HG03064 (cell line): ENCODE data around the gene PLK3.
"Not testable (repeated sequence)": the region's sequence is repeated elsewhere in the genome, so short reads cannot be mapped to it uniquely, and the experiment has no call there.

Source experiments
- ATAC-seq: cut with Tn5 transposase; IDR thresholded peaks from one replicate; pipeline ENCODE4 v1.9.1; 2021; ENCODE audit warnings: low read depth; ENCODE audit not compliant: unreplicated experiment

PLK3 gene

DNA sequence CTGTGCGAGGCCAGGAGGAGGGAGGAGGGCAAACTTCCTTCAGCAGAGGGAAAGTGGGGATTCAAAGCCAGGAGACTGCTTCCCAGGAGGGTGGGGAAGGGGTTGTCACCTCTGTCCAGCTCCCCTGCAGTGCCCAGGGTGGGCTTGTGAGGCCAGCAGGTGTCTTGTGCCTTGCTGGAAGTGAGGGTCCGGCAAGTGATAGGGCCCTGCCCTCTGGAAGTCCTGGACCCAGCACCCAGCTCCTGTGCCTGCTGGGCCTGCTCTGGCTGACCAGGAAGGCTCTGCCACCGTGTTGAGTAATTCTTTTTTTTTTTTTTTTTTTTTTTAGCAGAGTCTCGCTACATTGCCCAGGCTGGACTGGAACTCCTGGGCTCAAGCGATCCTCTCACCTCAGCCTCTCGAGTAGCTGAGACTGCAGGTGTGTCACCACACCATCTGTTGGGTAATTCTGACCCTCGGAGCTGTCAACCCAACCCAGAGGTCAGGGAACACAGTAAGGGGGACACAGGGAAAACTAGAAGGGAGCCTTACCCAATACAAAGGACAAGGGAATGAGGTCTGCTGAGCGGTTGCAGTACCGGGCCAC, 13.2 kb upstream of the PLK3 start:
- no peak for ATAC-seq

DNA sequence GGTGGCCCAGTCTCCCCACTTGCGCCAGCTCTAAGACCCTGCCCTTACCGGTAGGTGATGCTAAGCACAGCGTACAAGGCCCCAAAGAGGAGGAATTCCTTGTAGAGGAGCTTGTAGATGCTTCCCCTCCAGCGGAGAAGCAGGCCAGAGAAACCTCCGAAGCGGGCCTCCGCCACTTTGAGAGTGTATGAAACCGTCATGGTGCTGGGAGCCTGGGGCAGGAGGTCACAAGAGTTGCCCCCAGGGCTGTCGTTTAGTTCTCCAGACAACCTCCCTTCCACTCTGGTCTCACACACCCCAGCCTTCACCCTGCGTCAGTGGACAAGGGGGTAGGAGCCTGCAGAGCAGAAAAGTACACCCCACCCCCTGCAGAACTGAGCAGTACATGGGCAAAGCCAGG, 12.7 kb upstream of the PLK3 start:
- no peak for ATAC-seq

DNA sequence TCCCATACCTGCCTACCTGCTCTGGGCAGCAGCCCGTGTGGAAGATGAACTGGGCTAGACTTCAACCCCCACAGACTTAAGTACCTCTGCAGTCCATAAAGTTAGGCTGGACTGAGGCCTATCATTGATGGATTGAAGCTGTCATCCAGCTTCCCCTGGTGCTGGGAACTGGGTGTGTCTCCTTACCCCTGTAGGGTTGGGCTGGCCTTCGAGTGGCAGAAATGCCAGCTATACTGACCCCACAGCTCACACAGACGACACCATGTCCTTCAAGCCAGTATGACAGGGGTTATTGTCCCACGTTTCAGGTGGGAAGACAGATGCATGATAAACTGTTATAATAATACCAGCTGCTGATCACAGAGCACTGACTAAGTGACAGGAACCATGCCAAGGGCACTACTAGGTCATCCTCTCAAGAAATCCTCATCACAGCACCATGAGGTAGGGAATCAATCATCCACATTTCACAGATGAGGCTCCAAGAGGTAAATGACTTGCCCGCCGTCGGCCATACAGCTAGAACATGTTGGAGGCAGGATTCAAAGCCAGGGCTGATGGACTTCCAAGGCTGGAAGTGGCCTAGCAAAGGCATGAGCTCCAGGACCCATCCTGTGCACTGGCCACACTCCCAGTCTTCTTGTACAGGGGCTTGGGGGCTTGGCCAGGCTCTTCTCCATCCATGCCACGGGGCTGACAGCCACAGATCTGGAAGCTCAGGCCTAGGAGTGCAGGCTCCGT, 11.9 kb upstream of the PLK3 start, which contains the start of gene BEST4:
Gene BEST4 (minus strand): TSS at position 51 of the 741 bp plus-strand sequence. CDS start 465 bp downstream, outside the sequence.
- ATAC-seq = no peak

DNA sequence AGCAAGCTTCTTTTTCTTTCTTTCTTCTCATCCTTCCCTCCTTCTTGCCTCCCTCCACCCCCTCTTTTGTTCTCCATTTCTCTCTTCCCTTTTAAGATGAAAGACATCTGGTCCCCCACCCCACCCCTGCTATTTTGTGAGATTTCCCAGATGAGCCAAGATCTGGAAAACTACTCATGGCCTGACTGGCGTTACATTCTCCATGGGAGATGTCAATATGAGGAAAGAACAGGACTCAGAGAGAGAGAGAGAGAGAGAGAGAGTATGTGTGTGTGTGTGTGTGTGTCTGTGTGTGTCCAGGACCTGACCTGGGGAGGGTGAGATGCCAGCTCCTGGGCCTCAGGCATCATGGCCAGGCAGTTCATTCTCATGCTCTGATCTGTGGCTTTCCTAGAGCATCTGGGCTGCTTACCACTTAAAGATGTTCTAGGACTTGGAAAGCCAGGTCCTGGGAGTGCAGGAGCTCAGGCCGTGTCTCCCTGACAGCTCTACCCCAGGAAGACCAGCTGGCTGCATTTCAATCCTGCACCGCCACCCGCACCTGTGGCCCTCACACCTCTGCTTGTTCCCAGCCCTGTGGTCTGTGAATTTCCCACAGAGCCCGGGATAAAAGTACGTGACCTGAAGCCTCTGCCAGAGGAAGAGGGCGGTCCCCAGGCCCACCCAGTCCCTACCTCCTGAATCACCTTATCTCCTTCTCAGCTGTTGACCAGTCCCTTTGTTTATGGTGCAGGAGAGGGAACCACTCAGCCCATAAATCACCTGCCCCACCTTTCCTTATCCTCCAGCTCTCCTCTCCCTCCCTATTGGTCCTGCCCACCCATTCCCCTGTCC, 9.0 kb upstream of the PLK3 start:
- no peak for ATAC-seq

DNA sequence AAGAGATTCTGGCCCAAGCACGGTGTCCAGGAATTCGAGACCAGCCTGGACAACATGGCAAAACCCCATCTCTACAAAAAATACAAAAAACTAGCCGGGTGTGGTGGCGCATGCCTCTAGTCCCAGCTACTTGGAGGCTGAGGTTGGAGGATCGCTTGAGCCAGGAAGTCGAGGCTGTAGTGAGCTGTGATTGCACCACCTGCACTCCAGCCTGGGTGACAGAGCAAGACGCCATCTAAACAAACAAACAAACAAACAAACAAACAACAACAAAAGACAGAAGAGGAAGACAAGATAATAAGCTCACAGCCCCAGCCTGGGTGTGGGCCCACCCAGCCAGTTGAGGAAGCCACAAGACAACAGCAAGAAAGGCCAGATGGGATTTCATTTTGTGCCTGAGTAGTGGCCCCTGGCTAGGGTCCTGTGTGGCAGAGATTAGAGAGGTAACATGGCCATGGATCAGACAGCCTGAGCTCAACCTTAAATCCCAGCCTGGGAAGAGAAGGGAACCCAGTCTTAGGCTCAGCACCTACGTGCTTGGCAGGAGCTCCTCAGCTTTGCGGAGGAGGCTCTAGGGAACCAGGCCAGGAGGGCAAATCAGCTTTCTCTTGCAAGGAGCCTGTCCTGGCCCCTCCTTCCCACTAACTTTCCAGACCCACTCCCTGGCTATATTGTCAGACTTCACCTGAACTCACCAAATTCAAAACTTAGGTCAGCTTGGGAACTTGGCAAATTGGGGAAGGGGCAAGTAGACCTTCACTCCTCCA, 7.3 kb upstream of the PLK3 start:
- no peak for ATAC-seq

DNA sequence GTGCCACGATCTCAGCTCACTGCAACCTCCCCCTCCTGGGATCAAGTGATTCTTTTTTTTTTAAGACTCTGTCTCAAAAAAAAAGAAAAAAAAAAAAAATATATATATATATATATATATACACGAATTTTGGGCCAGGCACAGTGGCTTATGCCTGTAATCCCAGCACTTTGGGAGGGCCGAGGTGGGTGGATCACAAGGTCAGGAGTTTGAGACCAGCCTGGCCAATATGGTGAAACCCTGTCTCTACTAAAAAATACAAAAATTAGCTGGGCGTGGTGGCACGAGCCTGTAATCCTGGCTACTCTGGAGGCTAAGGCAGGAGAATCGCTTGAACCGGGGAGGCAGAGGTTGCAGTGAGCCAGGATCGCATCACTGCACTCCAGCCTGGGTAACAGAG, 2.3 kb upstream of the PLK3 start:
- ATAC-seq = not testable (repeated sequence)

DNA sequence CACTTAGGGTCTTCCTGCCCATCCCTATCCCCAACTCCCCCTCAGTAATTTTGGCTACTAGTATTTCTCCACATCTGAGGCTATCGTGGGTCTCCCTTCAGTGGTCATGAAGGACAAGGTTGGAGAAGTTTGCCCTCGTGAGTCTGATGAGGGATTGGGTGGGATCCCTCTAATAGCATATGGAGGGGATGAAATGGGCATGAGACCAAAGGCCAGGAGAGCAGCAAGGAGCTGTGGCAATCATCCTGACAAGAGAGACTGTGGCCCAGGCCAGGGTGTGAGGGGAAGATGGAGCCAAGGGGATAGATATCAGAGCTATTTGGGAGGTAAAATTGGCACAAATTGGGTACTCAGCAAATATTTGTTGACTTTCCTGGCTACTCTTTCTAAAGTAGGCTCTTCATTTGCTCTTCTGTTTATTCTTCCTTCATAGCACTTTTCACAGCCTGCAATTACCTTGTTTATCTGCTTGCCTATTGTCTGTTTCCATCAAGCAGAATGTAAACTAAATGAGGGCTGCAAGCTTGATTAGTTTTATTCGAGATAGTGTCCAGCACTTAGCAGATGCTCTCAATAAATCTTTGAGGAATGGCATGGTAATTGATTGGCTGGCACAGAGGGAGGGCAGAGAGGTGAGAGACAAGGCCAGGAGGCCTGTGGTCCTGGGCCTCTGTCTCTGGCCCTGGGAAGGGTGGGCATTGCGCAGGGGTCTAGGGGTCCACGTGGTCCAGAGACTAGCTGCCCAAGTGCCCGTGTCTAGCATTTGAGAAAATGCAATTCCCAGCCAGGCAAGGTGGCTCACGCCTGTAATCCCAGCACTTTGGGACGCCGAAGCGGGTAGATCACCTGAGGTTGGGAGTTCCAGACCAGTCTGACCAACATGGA, 1.5 kb upstream of the PLK3 start:
- ATAC-seq = no peak

DNA sequence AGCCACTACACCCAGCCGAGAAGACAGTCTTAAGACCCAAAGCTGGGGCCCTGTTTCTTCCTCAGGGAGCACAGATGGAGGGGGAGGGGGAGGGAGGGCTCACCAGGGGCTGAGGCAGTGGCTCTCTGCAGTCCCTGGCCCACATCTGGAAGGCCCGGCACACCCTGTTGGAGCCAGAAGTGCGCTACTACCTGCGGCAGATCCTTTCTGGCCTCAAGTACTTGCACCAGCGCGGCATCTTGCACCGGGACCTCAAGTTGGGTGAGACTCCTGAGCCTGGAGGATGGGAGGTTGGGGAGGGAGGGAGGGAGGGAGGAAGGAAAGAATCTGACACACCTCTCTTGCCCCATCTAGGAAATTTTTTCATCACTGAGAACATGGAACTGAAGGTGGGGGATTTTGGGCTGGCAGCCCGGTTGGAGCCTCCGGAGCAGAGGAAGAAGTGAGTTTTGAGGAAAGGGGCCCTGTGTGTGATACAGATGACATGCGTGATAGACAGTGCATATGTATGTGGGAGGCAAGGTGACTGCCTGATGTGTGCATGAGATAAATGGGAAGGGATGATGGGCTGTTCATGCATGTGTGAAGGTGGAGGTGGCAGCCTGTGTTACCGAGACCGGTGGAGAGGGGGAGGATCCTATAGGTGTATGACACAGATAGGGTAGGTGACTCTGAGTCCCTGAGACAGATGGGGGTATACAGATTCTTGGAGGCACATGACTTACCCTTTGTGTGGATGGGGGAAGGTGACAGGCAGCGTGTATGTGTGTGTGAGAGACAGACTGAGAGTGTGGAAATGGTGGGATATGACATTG, 1.5 kb downstream of the PLK3 start:
- ATAC-seq = no peak

DNA sequence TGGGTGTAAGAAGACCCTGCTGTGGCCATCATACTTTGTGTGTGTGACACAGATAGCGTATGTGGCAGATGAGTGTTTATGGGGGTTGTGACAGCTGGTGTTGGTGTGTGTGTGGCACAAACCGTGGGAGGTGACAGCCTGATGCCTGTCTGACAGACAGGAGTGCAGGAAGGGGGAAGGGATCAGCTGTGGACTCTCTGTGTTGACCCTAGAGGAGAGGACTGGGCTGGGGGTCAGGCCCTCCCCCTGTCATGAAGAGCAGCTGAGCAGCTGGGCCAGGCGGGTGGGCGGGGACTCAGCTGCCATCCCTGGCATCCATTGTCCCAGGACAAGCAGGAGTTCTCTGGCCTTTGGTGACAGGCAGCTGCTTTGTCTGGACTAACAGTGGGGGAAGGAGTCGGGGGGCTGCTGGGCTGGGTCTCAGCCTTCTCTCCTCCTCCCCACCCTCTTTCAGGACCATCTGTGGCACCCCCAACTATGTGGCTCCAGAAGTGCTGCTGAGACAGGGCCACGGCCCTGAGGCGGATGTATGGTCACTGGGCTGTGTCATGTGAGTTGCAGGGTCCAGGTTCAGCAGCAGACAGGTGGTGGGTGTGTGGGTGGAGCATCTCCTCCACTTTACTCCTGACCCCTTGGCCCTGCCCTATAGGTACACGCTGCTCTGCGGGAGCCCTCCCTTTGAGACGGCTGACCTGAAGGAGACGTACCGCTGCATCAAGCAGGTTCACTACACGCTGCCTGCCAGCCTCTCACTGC, 2.3 kb downstream of the PLK3 start:
- no peak for ATAC-seq

DNA sequence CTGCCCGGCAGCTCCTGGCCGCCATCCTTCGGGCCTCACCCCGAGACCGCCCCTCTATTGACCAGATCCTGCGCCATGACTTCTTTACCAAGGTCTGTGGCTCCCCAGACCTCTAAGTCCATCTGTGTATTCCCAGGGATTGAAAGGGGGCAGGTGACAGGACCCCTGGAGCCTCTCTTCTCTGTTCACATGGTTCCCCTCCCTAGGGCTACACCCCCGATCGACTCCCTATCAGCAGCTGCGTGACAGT, 2.8 kb downstream of the PLK3 start:
- no peak for ATAC-seq

DNA sequence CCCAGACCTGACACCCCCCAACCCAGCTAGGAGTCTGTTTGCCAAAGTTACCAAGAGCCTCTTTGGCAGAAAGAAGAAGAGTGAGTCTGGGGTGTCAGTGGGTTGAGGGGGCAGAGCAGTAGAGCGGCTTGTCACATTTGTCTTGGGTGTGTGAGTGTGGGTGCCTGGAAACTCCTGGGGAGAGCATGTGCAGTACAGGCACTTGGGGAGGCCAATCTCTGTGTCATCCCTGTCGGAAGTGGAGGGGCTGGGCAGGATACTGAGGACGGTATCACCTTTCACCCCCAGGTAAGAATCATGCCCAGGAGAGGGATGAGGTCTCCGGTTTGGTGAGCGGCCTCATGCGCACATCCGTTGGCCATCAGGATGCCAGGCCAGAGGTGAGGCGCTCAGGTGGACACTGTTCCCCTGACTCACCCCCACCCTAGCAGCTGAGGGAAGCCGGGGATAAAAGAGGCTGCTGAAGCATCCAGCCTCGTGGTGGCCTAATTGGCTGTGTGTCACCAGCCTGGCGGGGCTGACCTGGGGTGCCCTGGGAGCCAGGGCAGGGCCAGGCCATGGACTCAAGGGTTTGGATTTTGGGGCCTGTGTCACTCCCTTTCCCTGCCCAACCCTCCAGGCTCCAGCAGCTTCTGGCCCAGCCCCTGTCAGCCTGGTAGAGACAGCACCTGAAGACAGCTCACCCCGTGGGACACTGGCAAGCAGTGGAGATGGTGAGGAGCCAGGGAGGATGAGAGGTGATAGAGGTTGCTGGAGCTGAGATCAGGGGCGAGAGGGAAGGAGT, 3.3 kb downstream of the PLK3 start:
- no peak for ATAC-seq

DNA sequence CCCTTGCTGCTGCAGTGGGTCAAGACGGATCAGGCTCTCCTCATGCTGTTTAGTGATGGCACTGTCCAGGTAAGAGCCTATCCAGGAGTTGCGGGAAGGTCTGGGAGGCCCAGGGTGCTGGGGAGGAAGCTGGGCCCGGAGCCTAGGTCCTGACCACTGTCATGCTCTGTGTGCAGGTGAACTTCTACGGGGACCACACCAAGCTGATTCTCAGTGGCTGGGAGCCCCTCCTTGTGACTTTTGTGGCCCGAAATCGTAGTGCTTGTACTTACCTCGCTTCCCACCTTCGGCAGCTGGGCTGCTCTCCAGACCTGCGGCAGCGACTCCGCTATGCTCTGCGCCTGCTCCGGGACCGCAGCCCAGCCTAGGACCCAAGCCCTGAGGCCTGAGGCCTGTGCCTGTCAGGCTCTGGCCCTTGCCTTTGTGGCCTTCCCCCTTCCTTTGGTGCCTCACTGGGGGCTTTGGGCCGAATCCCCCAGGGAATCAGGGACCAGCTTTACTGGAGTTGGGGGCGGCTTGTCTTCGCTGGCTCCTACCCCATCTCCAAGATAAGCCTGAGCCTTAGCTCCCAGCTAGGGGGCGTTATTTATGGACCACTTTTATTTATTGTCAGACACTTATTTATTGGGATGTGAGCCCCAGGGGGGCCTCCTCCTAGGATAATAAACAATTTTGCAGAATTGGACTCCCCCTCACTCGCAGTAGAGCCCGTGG, 5.3 kb downstream of the PLK3 start:
- ATAC-seq = no peak

DNA sequence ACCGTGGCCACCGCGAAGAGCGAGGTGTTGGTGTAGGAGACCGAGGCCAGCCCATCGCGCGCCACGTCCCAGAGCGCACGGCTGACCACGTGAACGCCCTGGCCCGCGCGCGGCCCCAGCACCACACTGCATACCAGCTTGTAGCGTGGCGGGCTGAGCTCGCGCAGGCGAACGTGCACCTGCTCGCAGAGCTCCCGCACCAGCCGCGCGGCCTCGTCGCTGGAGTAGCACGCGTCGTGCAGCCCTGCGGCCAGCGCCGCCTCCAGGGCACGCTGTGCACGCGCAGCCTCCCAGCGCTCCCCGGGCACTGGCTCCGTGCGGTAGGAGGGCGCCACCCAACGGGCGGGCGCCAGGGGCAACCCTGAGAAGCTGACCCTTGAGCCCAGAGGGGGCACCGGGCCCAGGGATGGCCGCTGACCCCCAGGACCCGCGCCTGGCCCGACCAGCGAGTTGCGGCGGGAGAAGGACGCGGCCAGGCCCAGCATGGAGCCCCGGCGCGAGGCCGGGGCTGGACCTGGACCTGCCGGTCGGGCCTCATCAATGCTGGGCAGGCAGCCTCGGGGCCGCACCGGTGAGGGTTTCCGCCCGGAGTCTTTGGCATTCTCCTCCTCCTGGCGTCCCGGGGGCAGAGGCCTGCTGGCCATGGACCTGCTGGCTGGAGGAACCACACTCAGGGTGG, 6.0 kb downstream of the PLK3 start:
- ATAC-seq = no peak

DNA sequence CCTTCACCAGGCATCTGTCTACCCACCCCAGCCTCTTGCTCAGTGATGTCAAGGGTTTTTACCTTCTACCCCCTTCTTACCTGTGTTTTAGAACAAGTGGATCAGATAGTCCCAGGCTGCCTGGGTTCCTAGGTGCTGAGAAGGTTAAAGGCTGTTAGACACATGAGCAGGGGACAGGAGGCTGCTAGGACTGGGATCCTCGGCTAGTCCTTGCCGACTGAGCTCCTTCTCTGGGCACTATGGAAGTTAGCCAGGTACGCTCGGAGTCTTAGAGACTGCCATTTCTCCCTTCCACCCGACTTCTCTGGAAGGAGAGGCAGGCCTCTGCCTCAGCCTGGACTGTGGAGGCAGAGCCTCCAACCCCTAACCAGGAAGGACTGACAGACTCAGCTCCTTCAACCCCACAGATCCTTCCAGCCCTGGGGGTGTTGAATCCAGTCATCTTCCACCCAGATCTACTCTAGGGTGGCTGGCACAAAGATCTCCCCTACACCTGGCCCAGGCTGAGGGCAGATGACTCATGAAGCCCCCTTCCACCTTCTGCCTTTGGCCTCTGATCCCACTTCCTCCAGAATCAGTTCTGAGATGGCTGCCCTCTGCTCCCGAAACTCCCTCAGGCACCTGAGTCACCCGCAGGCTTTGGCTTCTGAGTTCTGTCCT, 6.7 kb downstream of the PLK3 start, which contains the start of gene DYNLT4:
Gene DYNLT4 (minus strand): TSS at position 648 of the 660 bp plus-strand sequence. CDS start 683 bp downstream, outside the sequence.
- no peak for ATAC-seq

DNA sequence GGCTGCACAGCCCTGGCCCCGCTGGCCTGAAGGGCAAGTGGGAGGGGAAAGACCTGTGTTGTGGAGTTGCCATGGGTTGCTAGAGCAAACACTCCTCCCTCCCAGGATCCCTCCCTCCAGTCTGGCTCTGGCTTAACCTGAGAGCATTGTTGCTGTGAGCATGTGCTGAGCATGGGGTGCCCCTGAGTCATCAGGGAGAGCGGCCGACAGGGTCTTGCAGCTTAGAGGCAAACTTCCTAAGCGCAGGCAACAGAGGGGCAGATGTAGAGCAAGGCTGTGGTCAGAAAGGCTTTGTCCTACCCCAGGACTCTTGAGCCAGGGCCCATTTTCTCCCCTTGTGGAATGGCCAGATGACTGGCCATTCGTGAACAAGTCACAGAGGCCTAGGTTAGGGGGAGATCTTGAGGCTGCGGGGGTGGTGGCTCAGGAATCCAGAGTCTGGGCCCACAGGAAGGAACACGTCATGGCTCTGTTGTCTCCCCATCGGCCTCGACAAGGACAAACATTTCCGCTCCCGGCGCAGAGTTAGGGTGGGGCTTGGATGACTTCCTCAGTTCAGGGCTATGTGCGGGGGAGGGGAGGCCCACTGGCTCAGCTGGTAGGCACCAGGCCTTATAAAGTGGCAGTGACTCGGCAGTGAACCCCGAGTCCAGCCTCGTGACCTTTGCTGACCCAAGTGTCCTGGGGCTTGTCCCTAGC, 7.3 kb downstream of the PLK3 start:
- no peak for ATAC-seq
